ENCODE data around the gene CD80. TPM values are rescaled to one million over a fixed set of nuclear protein-coding genes. Genes with fewer than 3 reads are reported as not detected.
"Not testable (repeated sequence)": the region's sequence is repeated elsewhere in the genome, so short reads cannot be mapped to it uniquely, and the experiment has no call there.

CD80 gene
- total RNA-seq, 1 donor: not detected

DNA sequence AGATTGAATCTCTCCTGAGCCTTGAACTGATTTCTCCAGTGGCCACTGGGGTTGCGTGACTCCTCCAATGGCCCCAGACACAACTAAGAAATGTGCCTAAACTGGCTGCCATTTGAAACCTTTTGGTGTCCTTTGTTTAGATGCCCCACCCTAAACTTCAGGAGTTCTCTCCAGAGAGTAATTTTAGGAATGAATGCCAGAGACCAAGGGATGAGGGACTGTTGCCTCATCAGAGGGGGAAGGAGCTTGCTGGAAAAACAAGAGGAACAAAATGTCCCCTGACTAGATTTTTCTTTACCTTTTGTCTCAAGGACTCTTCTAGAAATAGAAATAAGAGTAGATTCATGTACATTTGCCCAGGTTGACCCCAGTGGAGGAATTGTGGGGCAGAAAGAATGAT is 11.8 kb upstream of the CD80 start:
- no peak overlapping the region for H3K4me3 ChIP-seq (ENCODE audit: low read depth, low read length)
- TF ChIP-seq CTCF (IDR thresholded peaks at IDR 0.05; ENCODE audit: insufficient read depth, low read depth, low read length): no peak
- no peak for DNase-seq (ENCODE audit: low read depth)

DNA sequence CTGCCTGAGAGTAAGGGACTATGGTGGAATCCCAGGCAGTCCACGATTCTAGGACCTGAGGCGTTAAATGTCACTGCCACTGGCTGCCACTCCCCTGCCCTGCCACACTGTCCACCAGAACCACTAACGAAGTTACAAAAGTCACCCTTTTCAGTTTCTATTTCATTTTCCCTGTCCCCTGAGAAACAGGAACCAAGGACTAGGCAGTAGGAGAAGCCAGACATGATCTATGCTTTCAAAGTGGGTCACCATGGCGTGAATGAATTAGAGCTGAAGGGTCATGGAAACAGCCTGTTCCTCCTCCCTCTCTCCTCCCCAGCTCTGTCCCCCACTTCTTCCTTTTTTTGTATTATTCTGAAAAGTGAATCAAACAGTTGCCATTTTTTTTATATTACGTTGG is 10.8 kb upstream of the CD80 start:
- no peak for DNase-seq (ENCODE audit: low read depth)
- no peak for TF ChIP-seq CTCF (IDR thresholded peaks at IDR 0.05; ENCODE audit: insufficient read depth, low read depth, low read length)
- no peak overlapping the region for H3K4me3 ChIP-seq (ENCODE audit: low read depth, low read length)

GRCh38 chr3:119569156-119569555 is 9.7 kb upstream of the CD80 start:
- no peak for TF ChIP-seq CTCF (IDR thresholded peaks at IDR 0.05; ENCODE audit: insufficient read depth, low read depth, low read length)
- no peak for DNase-seq (ENCODE audit: low read depth)
- H3K4me3 ChIP-seq (ENCODE audit: low read depth, low read length): no peak overlapping the region

GRCh38 chr3:119563334-119563733 is 3.9 kb upstream of the CD80 start:
- H3K4me3 ChIP-seq (ENCODE audit: low read depth, low read length); DNase-seq (ENCODE audit: low read depth): not testable (repeated sequence)

DNA sequence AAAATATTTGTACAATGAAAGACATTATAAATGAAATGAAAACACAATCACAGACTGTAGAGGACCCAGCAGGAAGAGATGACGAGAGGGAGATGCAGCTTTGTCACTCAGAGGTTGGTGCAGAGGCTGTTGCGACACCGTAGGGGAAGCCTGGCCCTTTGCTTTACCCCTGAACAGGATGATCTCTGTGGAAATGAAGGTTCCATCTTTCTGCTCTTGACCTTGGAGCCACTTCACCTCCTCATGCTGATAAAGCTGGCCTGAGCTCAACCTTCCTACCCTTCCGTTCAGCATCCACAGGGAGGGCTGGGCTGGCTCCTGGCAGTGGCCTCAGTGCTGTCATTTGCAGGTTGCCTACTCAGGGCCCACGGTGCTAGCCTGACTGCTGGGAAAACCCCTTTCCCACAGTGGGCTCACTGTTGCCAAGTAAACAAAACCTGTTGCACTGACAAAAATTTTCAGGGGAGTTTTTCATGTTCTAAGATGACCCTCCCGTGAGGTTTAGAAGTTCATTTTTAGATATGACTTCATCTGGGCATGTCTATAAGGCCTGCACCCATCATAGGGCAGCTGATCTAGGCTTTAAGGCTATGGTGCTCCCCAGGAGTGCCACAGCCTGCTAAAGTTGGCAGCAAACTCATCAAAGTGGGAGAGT is 3.0 kb upstream of the CD80 start:
- no peak for DNase-seq (ENCODE audit: low read depth)
- no peak overlapping the region for H3K4me3 ChIP-seq (ENCODE audit: low read depth, low read length)
- no peak for TF ChIP-seq CTCF (IDR thresholded peaks at IDR 0.05; ENCODE audit: insufficient read depth, low read depth, low read length)

GRCh38 chr3:119560160-119560559 is 746 bp upstream of the CD80 start:
- DNase-seq (ENCODE audit: low read depth): no peak
- no peak overlapping the region for H3K4me3 ChIP-seq (ENCODE audit: low read depth, low read length)
- TF ChIP-seq CTCF (IDR thresholded peaks at IDR 0.05; ENCODE audit: insufficient read depth, low read depth, low read length): no peak

DNA sequence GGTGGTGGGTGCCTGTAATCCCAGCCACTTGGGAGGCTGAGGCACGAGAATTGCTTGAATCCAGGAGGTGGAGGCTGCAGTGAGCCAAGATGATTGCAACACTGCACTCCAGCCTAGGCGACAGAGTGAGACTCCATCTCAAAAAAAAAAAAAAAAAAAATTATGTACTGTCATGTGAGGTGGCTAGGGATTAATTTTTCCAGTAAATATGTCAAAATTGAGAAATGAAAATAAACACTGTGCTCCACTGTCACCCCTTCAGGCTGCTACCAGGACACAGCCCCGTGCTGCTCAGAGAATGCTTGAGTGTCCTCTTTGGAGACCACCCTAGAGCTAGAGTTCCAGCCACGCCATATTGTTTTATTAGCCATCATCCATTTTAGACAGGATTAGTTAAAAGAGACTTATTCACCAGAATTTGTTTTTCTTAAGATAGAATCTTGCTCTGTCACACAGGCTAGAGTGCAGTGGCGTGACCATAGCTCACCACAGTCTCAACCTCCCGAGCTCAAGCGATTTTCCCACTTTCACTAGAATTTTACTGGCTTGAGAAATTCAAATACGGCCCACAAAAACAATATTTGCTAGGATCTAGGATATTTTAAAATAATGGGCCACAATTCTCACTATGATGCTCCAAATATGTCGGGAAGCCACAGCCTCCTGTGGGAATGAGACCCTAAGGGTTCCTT is 642 bp downstream of the CD80 start:
- H3K4me3 ChIP-seq (ENCODE audit: low read depth, low read length): no peak overlapping the region
- no peak for TF ChIP-seq CTCF (IDR thresholded peaks at IDR 0.05; ENCODE audit: insufficient read depth, low read depth, low read length)
- DNase-seq (ENCODE audit: low read depth): no peak
